Measurements from ENCODE around the gene GABARAPL1. TPM values are rescaled to one million over a fixed set of nuclear protein-coding genes. Genes with fewer than 3 reads are reported as not detected.

Gene GABARAPL1
- total RNA-seq, 1 experiment from 2014 or later, result 24.1 TPM

- ATAC-seq, result no peak
- Histone ChIP-seq H3K36me3 (ENCODE audit: control insufficient read depth, insufficient read depth, low read length) (no peaks in the 10 kb centered on the region), H3K27ac (ENCODE audit: low read length) (no peak overlapping the region), H3K9me3 (ENCODE audit: control insufficient read depth, insufficient read depth, low read depth, low read length) (peaks cover 2% of the 10 kb centered on the region; the same call in 1 of the 2 replicates), H3K27me3 (ENCODE audit: control insufficient read depth, insufficient read depth, low read length) (no peaks in the 10 kb centered on the region), H3K4me1 (ENCODE audit: control insufficient read depth, insufficient read depth, low read length) (no peaks in the 10 kb centered on the region), H3K4me3 (ENCODE audit: low read depth in 2 of 2, low read length in 2 of 2) (no peak overlapping the region)
- intact Hi-C loops (cut with micrococcal nuclease; ENCODE audit: unreplicated experiment) (no loop called here), in situ Hi-C loops (cut with HindIII; ENCODE audit: low pct_unique_long_range_greater_than_20kb, low sequenced_read_pairs) (no loop called here)
- TF ChIP-seq SIN3A (IDR thresholded peaks at IDR 0.05; ENCODE audit: borderline replicate concordance, insufficient read depth, low read depth, low read length) (no peak), CTCF (IDR thresholded peaks at IDR 0.05) (no peak), POLR2AphosphoS5 (IDR thresholded peaks at IDR 0.05; ENCODE audit: low read depth, low read length) (no peak), TCF7L2 (IDR thresholded peaks at IDR 0.05; ENCODE audit: low read depth, low read length) (no peak)
- TF ChIP-seq, protein P1, sequence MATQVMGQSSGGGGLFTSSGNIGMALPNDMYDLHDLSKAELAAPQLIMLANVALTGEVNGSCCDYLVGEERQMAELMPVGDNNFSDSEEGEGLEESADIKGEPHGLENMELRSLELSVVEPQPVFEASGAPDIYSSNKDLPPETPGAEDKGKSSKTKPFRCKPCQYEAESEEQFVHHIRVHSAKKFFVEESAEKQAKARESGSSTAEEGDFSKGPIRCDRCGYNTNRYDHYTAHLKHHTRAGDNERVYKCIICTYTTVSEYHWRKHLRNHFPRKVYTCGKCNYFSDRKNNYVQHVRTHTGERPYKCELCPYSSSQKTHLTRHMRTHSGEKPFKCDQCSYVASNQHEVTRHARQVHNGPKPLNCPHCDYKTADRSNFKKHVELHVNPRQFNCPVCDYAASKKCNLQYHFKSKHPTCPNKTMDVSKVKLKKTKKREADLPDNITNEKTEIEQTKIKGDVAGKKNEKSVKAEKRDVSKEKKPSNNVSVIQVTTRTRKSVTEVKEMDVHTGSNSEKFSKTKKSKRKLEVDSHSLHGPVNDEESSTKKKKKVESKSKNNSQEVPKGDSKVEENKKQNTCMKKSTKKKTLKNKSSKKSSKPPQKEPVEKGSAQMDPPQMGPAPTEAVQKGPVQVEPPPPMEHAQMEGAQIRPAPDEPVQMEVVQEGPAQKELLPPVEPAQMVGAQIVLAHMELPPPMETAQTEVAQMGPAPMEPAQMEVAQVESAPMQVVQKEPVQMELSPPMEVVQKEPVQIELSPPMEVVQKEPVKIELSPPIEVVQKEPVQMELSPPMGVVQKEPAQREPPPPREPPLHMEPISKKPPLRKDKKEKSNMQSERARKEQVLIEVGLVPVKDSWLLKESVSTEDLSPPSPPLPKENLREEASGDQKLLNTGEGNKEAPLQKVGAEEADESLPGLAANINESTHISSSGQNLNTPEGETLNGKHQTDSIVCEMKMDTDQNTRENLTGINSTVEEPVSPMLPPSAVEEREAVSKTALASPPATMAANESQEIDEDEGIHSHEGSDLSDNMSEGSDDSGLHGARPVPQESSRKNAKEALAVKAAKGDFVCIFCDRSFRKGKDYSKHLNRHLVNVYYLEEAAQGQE (IDR thresholded peaks at IDR 0.05; ENCODE audit: insufficient read depth in 1 of 2, low read depth in 2 of 2, low read length in 1 of 2), result no peak
- BruUV-seq (replicated peaks), result no TSS peak
- DNase-seq (ENCODE audit: low read depth, low spot score), result no peak
- POLR2A ChIA-PET, result no interaction called here
- CTCF ChIA-PET, result no interaction called here
Measured at GRCh38 chr12:10260927-10261326, 48.2 kb downstream of the GABARAPL1 start.

DNA sequence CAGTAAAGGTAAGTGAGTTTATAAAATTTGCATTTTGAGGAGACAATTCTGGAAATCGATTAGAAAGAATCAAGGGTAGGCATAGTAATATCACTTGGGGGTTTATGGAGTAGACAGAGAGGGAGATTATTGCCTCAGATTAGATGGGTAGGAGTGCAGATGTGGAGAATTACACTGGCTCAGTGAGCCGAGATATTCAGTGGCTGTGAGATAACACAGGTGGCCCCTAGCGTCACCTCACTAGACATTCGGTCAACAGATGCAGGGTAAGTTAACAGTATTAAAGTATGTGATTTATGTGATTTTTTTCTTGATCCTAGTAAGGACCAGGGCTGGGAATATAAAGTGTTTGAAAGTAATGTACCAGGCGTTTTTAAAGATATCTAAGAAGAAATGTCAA is 55.4 kb downstream of the GABARAPL1 start:
- ChIA-PET CTCF (no interaction called here), POLR2A (no interaction called here)
- H3K9me3 ChIP-seq (ENCODE audit: control insufficient read depth, insufficient read depth, low read depth, low read length), result no peaks in the 10 kb centered on the region
- H3K27me3 ChIP-seq (ENCODE audit: control insufficient read depth, insufficient read depth, low read length), result no peaks in the 10 kb centered on the region
- ATAC-seq (no peak), DNase-seq (ENCODE audit: low read depth, low spot score) (no peak)
- no peak overlapping the region for H3K27ac ChIP-seq (ENCODE audit: low read length)
- H3K4me1 ChIP-seq (ENCODE audit: control insufficient read depth, insufficient read depth, low read length), result no peaks in the 10 kb centered on the region
- H3K4me3 ChIP-seq (ENCODE audit: low read depth in 2 of 2, low read length in 2 of 2), result no peak overlapping the region
- TF ChIP-seq POLR2AphosphoS5 (IDR thresholded peaks at IDR 0.05; ENCODE audit: low read depth, low read length), result no peak
- TF ChIP-seq TCF7L2 (IDR thresholded peaks at IDR 0.05; ENCODE audit: low read depth, low read length), result no peak
- no peak for TF ChIP-seq SIN3A (IDR thresholded peaks at IDR 0.05; ENCODE audit: borderline replicate concordance, insufficient read depth, low read depth, low read length)
- TF ChIP-seq CTCF (IDR thresholded peaks at IDR 0.05), result no peak
- TF ChIP-seq, protein P1 (IDR thresholded peaks at IDR 0.05; ENCODE audit: insufficient read depth in 1 of 2, low read depth in 2 of 2, low read length in 1 of 2), result no peak
- in situ Hi-C loops (cut with HindIII; ENCODE audit: low pct_unique_long_range_greater_than_20kb, low sequenced_read_pairs), result no loop called here
- no TSS peak for BruUV-seq (replicated peaks)
- H3K36me3 ChIP-seq (ENCODE audit: control insufficient read depth, insufficient read depth, low read length), result no peaks in the 10 kb centered on the region
- intact Hi-C loops (cut with micrococcal nuclease; ENCODE audit: unreplicated experiment), result no loop called here

Measured in Panc1 (cell line).